HCT116 (cell line): Measurements from ENCODE around the gene EVA1A. TPM values are rescaled to one million over a fixed set of nuclear protein-coding genes. Genes with fewer than 3 reads are reported as not detected.

ENCODE experiments used
- ATAC-seq: fragments of 200-7000 bp; cut with Tn5 transposase; 2 replicates; pipeline ENCODE4 v1.9.1; 2020; ENCODE audit warnings: mild to moderate bottlenecking, moderate library complexity
- BruUV-seq: library from RNA; stranded (reverse); fragments of 400-500 nt; replicated peaks from 2 replicates; lab custom pipeline; 2021; lab: Mats Ljungman, UMichigan
- CTCF ChIA-PET: fragments of 300-600 bp; sonication (Branson Sonifier 250); formaldehyde crosslinking; loops from one replicate; lab custom pipeline; 2021; ENCODE audit warnings: antibody characterized with exemption; lab: Charles Lee
- POLR2A ChIA-PET: fragments of 300-600, 350-600 bp; sonication (Branson Sonifier 250); formaldehyde crosslinking; loops from one replicate; lab custom pipeline; 2021; ENCODE audit warnings: antibody characterized with exemption; lab: Charles Lee
- RAD21 ChIA-PET, 2 experiments: fragments of 300-600 bp; sonication (Branson Sonifier 250); formaldehyde crosslinking; loops; one replicate each; lab custom pipeline; 2023; ENCODE audit warnings: low total read pairs in 2 of 2; ENCODE audit not compliant: uncharacterized antibody in 2 of 2, unreplicated experiment in 2 of 2, low non-redundant PET in 1 of 2; lab: Charles Lee
- DNase-seq: peaks from one replicate; pipeline ENCODE4 v3.0.0-alpha.2; 2010; ENCODE audit warnings: low read depth, low spot score
- H2AFZ ChIP-seq: fragments of 200-600 bp; shearing (Covaris generic), sonication (generic); 2 replicates; pipeline ENCODE4 v1.6.1; 2017; ENCODE audit warnings: low read depth, mixed run types, mixed read lengths, antibody characterized with exemption, low read length; ENCODE audit not compliant: poor library complexity, severe bottlenecking
- H3K27ac ChIP-seq: 2 replicates; pipeline ENCODE4 v1.5.1; 2012; ENCODE audit warnings: low read depth, low read length
- H3K27me3 ChIP-seq: fragments of 200-600 bp; sonication (generic); 2 replicates; pipeline ENCODE4 v1.6.1; 2016; ENCODE audit warnings: mixed run types, low read length, mixed read lengths; ENCODE audit not compliant: insufficient read depth
- H3K36me3 ChIP-seq, 2 experiments: fragments of 200-500 bp in 1 of 2; fragments of 200-600 bp in 1 of 2; sonication (Bioruptor generic) in 1 of 2; sonication (generic) in 1 of 2; 2 replicates each; pipeline versions ENCODE4 v1.5.1 to v1.6.1; 2014 to 2016; ENCODE audit warnings: low read length in 2 of 2, inconsistent platforms in 1 of 2, mixed read lengths in 1 of 2, mixed run types in 1 of 2; ENCODE audit not compliant: insufficient read depth in 2 of 2, control insufficient read depth in 1 of 2
- H3K4me1 ChIP-seq, 2 experiments: fragments of 200-600 bp in 1 of 2; sonication (generic) in 1 of 2; 2 replicates each; pipeline versions ENCODE4 v1.5.1 to v1.6.1; 2012 to 2017; ENCODE audit warnings: low read length in 2 of 2, inconsistent platforms in 1 of 2, mild to moderate bottlenecking in 1 of 2, mixed read lengths in 1 of 2, mixed run types in 1 of 2, moderate library complexity in 1 of 2; ENCODE audit not compliant: insufficient read depth in 2 of 2, control insufficient read depth in 1 of 2
- H3K4me2 ChIP-seq: fragments of 200-600 bp; sonication (generic); 2 replicates; pipeline ENCODE4 v1.6.1; 2017; ENCODE audit warnings: mixed run types, low read length, mixed read lengths
- H3K4me3 ChIP-seq, 2 experiments: fragments of 200-600 bp in 1 of 2; sonication (generic) in 1 of 2; replicated peaks in 1 of 2; 2 replicates each; pipeline ENCODE4 v1.5.1; 2011 to 2016; ENCODE audit warnings: low read length in 2 of 2, control low read depth in 1 of 2, low read depth in 1 of 2, mild to moderate bottlenecking in 1 of 2, mixed read lengths in 1 of 2, mixed run types in 1 of 2
- H3K79me2 ChIP-seq: fragments of 200-600 bp; sonication (generic); 2 replicates; pipeline ENCODE4 v1.6.1; 2017; ENCODE audit warnings: mild to moderate bottlenecking, mixed run types, low read length, moderate library complexity, mixed read lengths; ENCODE audit not compliant: insufficient read depth
- H3K9ac ChIP-seq: fragments of 200-600 bp; sonication (generic); 2 replicates; pipeline ENCODE4 v1.6.1; 2016; ENCODE audit warnings: low read length, mixed read lengths
- H3K9me2 ChIP-seq: fragments of 200-600 bp; sonication (generic), shearing (Covaris generic); 2 replicates; pipeline ENCODE4 v1.6.1; 2017; ENCODE audit warnings: mixed run types, mild to moderate bottlenecking, moderate library complexity; ENCODE audit not compliant: insufficient read depth
- H3K9me3 ChIP-seq, 2 experiments: fragments of 200-500 bp in 1 of 2; fragments of 200-600 bp in 1 of 2; sonication (Bioruptor generic) in 1 of 2; sonication (generic) in 1 of 2; 2 replicates each; pipeline ENCODE4 v1.6.1; 2014 to 2017; ENCODE audit warnings: low read length in 2 of 2, mixed read lengths in 2 of 2, inconsistent platforms in 1 of 2, low read depth in 1 of 2, mild to moderate bottlenecking in 1 of 2, mixed run types in 1 of 2, moderate library complexity in 1 of 2; ENCODE audit not compliant: control insufficient read depth in 1 of 2, insufficient read depth in 1 of 2
- H4K20me1 ChIP-seq: fragments of 200-600 bp; sonication (generic), shearing (Covaris generic); 2 replicates; pipeline ENCODE4 v1.6.1; 2017; ENCODE audit warnings: mixed run types, mild to moderate bottlenecking, moderate library complexity; ENCODE audit not compliant: insufficient read depth
- ATF3 ChIP-seq: IDR thresholded peaks from 2 replicates; pipeline ENCODE4 v1.6.1; 2012
- CBX3 ChIP-seq: IDR thresholded peaks from 2 replicates; pipeline ENCODE4 v1.6.1; 2012; ENCODE audit warnings: low read depth
- CEBPB ChIP-seq: IDR thresholded peaks from 2 replicates; pipeline ENCODE4 v1.6.1; 2012; ENCODE audit warnings: low read depth
- EGR1 ChIP-seq: IDR thresholded peaks from 2 replicates; pipeline ENCODE4 v1.6.1; 2012; ENCODE audit warnings: low read depth
- ELF1 ChIP-seq: IDR thresholded peaks from 2 replicates; pipeline ENCODE4 v1.6.1; 2012; ENCODE audit warnings: low read depth, borderline replicate concordance
- EZH2 ChIP-seq: fragments of 200-600 bp; sonication (generic); IDR thresholded peaks from 2 replicates; pipeline ENCODE4 v1.6.1; 2017; ENCODE audit warnings: antibody characterized with exemption, mixed run types
- EZH2phosphoT487 ChIP-seq: fragments of 200-600 bp; IDR thresholded peaks from 2 replicates; pipeline ENCODE4 v1.6.1; 2018; ENCODE audit warnings: antibody characterized with exemption, borderline replicate concordance
- FOSL1 ChIP-seq: IDR thresholded peaks from 2 replicates; pipeline ENCODE4 v1.6.1; 2012; ENCODE audit warnings: low read depth
- POLR2A ChIP-seq: IDR thresholded peaks from 2 replicates; pipeline ENCODE4 v1.7.0; 2011; ENCODE audit warnings: borderline replicate concordance; ENCODE audit not compliant: insufficient read depth, insufficient read length; ENCODE audit errors: extremely low read depth
- RAD21 ChIP-seq: IDR thresholded peaks from 2 replicates; pipeline ENCODE4 v1.6.1; 2012; ENCODE audit warnings: low read depth, mild to moderate bottlenecking
- SP1 ChIP-seq: IDR thresholded peaks from 2 replicates; pipeline ENCODE4 v1.6.1; 2012; ENCODE audit warnings: low read depth
- SRF ChIP-seq: IDR thresholded peaks from 2 replicates; pipeline ENCODE4 v1.6.1; 2012; ENCODE audit warnings: low read depth
- TCF7L2 ChIP-seq: IDR thresholded peaks from 2 replicates; pipeline ENCODE4 v1.7.0; 2011; ENCODE audit warnings: borderline replicate concordance, inconsistent platforms; ENCODE audit not compliant: insufficient read depth, insufficient read length; ENCODE audit errors: extremely low read depth
- YY1 ChIP-seq: IDR thresholded peaks from 2 replicates; pipeline ENCODE4 v1.6.1; 2011; ENCODE audit warnings: low read length, low read depth, moderate library complexity, mild to moderate bottlenecking; ENCODE audit not compliant: insufficient replicate concordance; ENCODE audit errors: extremely low read depth
- ZBTB33 ChIP-seq: IDR thresholded peaks from 2 replicates; pipeline ENCODE4 v1.6.1; 2011; ENCODE audit warnings: mild to moderate bottlenecking, low read length, moderate library complexity; ENCODE audit not compliant: insufficient replicate concordance; ENCODE audit errors: extremely low read depth
- ZFX ChIP-seq: fragments of 450-650 bp; IDR thresholded peaks from 2 replicates; pipeline ENCODE4 v1.6.1; 2017
- ZNF274 ChIP-seq: fragments of 200-500 bp; sonication (Bioruptor generic); IDR thresholded peaks from 2 replicates; pipeline ENCODE4 v1.6.1; 2014; ENCODE audit warnings: mild to moderate bottlenecking, low read depth, low read length, inconsistent platforms
- intact Hi-C: fragments of 100-400 bp; cut with micrococcal nuclease; formaldehyde crosslinking; loops from 2 replicates; pipeline ENCODE4 v1.10.0; 2022
- total RNA-seq: library from RNA; stranded (reverse); gene quantifications from one replicate; pipeline ENCODE4 v1.2.1, GENCODE V29; 2021; ENCODE audit not compliant: unreplicated experiment
- TF ChIP-seq, protein P1 (sequence below): IDR thresholded peaks from 2 replicates; pipeline ENCODE4 v1.6.1; 2012
- TF ChIP-seq, protein P2 (sequence below): IDR thresholded peaks from 2 replicates; pipeline ENCODE4 v1.6.1; 2012; ENCODE audit warnings: low read depth

EVA1A gene
- total RNA-seq, 1 experiment from 2014 or later: 2.8 TPM

- ATAC-seq: no peak
- no peak for DNase-seq
- no peaks in the 10 kb centered on the region for H3K4me1 ChIP-seq
- no peak overlapping the region for H3K4me3 ChIP-seq
- intact Hi-C loops: no loop called here
- H2AFZ ChIP-seq: no peak overlapping the region
- H3K27ac ChIP-seq: no peak overlapping the region
- no peak overlapping the region for H3K4me2 ChIP-seq
- H3K9me2 ChIP-seq: no peaks in the 10 kb centered on the region
- H3K9ac ChIP-seq: no peak overlapping the region
- no peaks in the 10 kb centered on the region for H4K20me1 ChIP-seq
- RAD21 ChIA-PET: no interaction called here
- H3K36me3 ChIP-seq: no peaks in the 10 kb centered on the region
- BruUV-seq: no TSS peak
- CTCF ChIA-PET: no interaction called here
- H3K9me3 ChIP-seq: no peaks in the 10 kb centered on the region
- H3K79me2 ChIP-seq: no peaks in the 10 kb centered on the region
- TF ChIP-seq EZH2phosphoT487 (no peak), YY1 (no peak), POLR2A (no peak), EZH2 (no peak), RAD21 (no peak), ELF1 (no peak), SRF (no peak), FOSL1 (no peak), ZNF274 (no peak), CEBPB (no peak), EGR1 (no peak), ATF3 (no peak), TCF7L2 (no peak), ZBTB33 (no peak), SP1 (no peak), ZFX (no peak), CBX3 (no peak)
- TF ChIP-seq, protein P1, sequence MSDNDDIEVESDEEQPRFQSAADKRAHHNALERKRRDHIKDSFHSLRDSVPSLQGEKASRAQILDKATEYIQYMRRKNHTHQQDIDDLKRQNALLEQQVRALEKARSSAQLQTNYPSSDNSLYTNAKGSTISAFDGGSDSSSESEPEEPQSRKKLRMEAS: no peak
- TF ChIP-seq, protein P2, sequence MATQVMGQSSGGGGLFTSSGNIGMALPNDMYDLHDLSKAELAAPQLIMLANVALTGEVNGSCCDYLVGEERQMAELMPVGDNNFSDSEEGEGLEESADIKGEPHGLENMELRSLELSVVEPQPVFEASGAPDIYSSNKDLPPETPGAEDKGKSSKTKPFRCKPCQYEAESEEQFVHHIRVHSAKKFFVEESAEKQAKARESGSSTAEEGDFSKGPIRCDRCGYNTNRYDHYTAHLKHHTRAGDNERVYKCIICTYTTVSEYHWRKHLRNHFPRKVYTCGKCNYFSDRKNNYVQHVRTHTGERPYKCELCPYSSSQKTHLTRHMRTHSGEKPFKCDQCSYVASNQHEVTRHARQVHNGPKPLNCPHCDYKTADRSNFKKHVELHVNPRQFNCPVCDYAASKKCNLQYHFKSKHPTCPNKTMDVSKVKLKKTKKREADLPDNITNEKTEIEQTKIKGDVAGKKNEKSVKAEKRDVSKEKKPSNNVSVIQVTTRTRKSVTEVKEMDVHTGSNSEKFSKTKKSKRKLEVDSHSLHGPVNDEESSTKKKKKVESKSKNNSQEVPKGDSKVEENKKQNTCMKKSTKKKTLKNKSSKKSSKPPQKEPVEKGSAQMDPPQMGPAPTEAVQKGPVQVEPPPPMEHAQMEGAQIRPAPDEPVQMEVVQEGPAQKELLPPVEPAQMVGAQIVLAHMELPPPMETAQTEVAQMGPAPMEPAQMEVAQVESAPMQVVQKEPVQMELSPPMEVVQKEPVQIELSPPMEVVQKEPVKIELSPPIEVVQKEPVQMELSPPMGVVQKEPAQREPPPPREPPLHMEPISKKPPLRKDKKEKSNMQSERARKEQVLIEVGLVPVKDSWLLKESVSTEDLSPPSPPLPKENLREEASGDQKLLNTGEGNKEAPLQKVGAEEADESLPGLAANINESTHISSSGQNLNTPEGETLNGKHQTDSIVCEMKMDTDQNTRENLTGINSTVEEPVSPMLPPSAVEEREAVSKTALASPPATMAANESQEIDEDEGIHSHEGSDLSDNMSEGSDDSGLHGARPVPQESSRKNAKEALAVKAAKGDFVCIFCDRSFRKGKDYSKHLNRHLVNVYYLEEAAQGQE: no peak
- TF ChIP-seq, all 23 proteins: peak for 0
- POLR2A ChIA-PET: no interaction called here
- peaks cover 39% of the 10 kb centered on the region for H3K27me3 ChIP-seq
Measured at GRCh38 chr2:75484840-75485239, 75.9 kb downstream of the EVA1A start.
